Activated T-cell treated with anti-CD3 and anti-CD28 coated beads, Interleukin-2, amount 50 U/mL, for 1 hour (primary cell): Measurements from ENCODE around the gene TTLL6.
"Not testable (repeated sequence)": the region's sequence is repeated elsewhere in the genome, so short reads cannot be mapped to it uniquely, and the experiment has no call there.

Source experiments
- DNase-seq: peaks from one replicate; pipeline ENCODE4 v3.0.0-alpha.2; 2020

Gene TTLL6

GRCh38 chr17:48814504-48814903 is 2.5 kb downstream of the TTLL6 start:
- peak; percentile 53 for DNase-seq

GRCh38 chr17:48812001-48812400 is 5.0 kb downstream of the TTLL6 start:
- no peak for DNase-seq

GRCh38 chr17:48809182-48809581 is 7.8 kb downstream of the TTLL6 start:
- no peak for DNase-seq

- peak; percentile 76 for DNase-seq
Observed at GRCh38 chr17:48804936-48805411, 12.1 kb downstream of the TTLL6 start.

GRCh38 chr17:48800626-48801217 is 16.3 kb downstream of the TTLL6 start:
- no peak for DNase-seq

GRCh38 chr17:48799069-48799723 is 17.8 kb downstream of the TTLL6 start:
- DNase-seq, result no peak

GRCh38 chr17:48796163-48796522 is 20.9 kb downstream of the TTLL6 start:
- DNase-seq, result not testable (repeated sequence)

GRCh38 chr17:48795444-48796162 is 21.4 kb downstream of the TTLL6 start:
- no peak for DNase-seq

GRCh38 chr17:48792033-48792798 is 24.8 kb downstream of the TTLL6 start:
- no peak for DNase-seq

- DNase-seq, result no peak
Observed at GRCh38 chr17:48791128-48792032, 25.6 kb downstream of the TTLL6 start.

GRCh38 chr17:48790607-48791127 is 26.4 kb downstream of the TTLL6 start:
- DNase-seq, result no peak

- DNase-seq, result no peak
Observed at GRCh38 chr17:48787828-48788227, 29.2 kb downstream of the TTLL6 start.

- DNase-seq, result no peak
Observed at GRCh38 chr17:48779421-48779820, 37.6 kb downstream of the TTLL6 start.

- DNase-seq, result no peak
Observed at GRCh38 chr17:48776602-48777001, 40.4 kb downstream of the TTLL6 start.

- DNase-seq, result no peak
Observed at GRCh38 chr17:48773245-48773644, 43.8 kb downstream of the TTLL6 start.

- no peak for DNase-seq
Observed at GRCh38 chr17:48770954-48771353, 46.1 kb downstream of the TTLL6 start.

GRCh38 chr17:48769009-48769675 is 47.9 kb downstream of the TTLL6 start:
- no peak for DNase-seq

- DNase-seq, result no peak
Observed at GRCh38 chr17:48767263-48767774, 49.7 kb downstream of the TTLL6 start.

GRCh38 chr17:48761114-48761513 is 55.9 kb downstream of the TTLL6 start:
- DNase-seq, result no peak

GRCh38 chr17:48760411-48760810 is 56.6 kb downstream of the TTLL6 start:
- DNase-seq, result no peak

GRCh38 chr17:48759288-48759687 is 57.7 kb downstream of the TTLL6 start:
- no peak for DNase-seq
